H1 (cell line): ENCODE measurements around the gene PIGT. TPM values are rescaled to one million over a fixed set of nuclear protein-coding genes. Genes with fewer than 3 reads are reported as not detected.

Experiments
- JUND ChIP-seq: IDR thresholded peaks from 2 replicates; pipeline ENCODE4 v1.6.1; 2011; ENCODE audit warnings: mild to moderate bottlenecking, improper control_type of control experiment, low read length
- RFX5 ChIP-seq: IDR thresholded peaks from 2 replicates; pipeline ENCODE4 v1.6.1; 2011; ENCODE audit warnings: low read depth, low read length, improper control_type of control experiment, borderline replicate concordance
- TEAD4 ChIP-seq: IDR thresholded peaks from 2 replicates; pipeline ENCODE4 v1.6.1; 2012; ENCODE audit warnings: low read depth, low read length, inconsistent platforms, mixed read lengths
- polyA plus RNA-seq, 7 experiments: library from polyadenylated mRNA; depleted of rRNA in 3 of 7; stranded (reverse) in 5 of 7; unstranded in 2 of 7; fragments of >200 nt in 5 of 7; fragments of 200-250 nt in 2 of 7; gene quantifications; 1 replicate in 5 of 7; 2 replicates in 1 of 7; 4 replicates in 1 of 7; pipeline versions ENCODE4 v1.2.1 to v1.2.3, GENCODE V29; 2011 to 2013; ENCODE audit warnings: missing spikeins in 2 of 7, mixed read lengths in 2 of 7
- total RNA-seq: library from RNA; stranded (reverse); fragmentation: NEBNext Ultra II Directional; extraction: Animal tissue kit (Norgen Biotek cat#: 25700); gene quantifications from 2 replicates; pipeline ENCODE4 v1.2.1, GENCODE V29; 2021
- TF ChIP-seq, protein P1 (sequence below): IDR thresholded peaks from 2 replicates; pipeline ENCODE4 v1.6.1; 2012; ENCODE audit warnings: inconsistent platforms

The PIGT gene
- total and polyA plus RNA-seq, 2 of the 8 experiments (the other 6 are each of a cell fraction or from before 2014, with no cell fraction given) = 66.0 to 89.7 TPM

DNA sequence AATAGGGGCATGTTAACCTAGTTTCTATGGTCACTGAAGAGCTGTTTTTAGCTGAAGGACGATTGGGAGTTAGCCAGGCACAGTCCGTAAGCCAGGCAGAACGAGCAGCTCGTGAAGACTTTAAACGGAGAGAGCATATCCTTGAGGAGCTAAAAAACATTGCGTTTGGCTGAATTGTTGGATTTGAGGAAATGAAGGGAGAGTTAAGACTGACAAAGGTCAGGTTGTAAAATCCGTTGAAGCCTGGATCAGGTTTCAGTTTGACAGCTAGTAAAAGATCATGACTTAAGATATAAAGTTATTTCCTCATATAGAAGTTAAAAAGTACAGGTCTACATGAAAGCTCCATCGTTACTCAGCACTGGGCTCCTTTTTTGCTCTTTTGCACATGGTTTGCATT is 5.1 kb upstream of the PIGT start (continued):
- TF ChIP-seq JUND = no peak
- TF ChIP-seq TEAD4 = no peak
- TF ChIP-seq, protein P1, sequence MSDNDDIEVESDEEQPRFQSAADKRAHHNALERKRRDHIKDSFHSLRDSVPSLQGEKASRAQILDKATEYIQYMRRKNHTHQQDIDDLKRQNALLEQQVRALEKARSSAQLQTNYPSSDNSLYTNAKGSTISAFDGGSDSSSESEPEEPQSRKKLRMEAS = no peak
- TF ChIP-seq RFX5 = no peak
